HK-2 (cell line): ENCODE measurements around the gene CCR4.
"Not testable (repeated sequence)": the region's sequence is repeated elsewhere in the genome, so short reads cannot be mapped to it uniquely, and the experiment has no call there.

Source experiments
- DNase-seq: peaks from one replicate; pipeline ENCODE4 v3.0.0-alpha.2; 2018; ENCODE audit not compliant: unreplicated experiment

The CCR4 gene

DNA sequence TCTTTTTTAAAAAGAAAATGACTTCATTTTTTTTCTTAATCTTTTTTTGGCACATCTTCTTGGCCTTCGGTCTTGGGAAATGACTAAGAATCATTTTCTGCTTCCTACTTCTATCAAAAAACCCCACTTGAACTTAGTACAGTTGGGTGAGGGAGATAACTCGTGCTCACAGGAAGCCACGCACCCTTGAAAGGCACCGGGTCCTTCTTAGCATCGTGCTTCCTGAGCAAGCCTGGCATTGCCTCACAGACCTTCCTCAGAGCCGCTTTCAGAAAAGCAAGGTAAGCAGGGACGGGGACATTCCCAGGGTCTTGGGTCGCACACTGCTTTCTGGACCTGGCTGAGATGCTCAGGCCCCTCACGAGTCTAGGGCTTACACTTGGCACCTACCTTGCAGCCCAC lies at the start of gene CCR4:
CCR4 (plus strand) TSS at position 235 of the 402 bp plus-strand sequence. CDS start 1,779 bp downstream, outside the sequence.
- DNase-seq, result no peak

DNA sequence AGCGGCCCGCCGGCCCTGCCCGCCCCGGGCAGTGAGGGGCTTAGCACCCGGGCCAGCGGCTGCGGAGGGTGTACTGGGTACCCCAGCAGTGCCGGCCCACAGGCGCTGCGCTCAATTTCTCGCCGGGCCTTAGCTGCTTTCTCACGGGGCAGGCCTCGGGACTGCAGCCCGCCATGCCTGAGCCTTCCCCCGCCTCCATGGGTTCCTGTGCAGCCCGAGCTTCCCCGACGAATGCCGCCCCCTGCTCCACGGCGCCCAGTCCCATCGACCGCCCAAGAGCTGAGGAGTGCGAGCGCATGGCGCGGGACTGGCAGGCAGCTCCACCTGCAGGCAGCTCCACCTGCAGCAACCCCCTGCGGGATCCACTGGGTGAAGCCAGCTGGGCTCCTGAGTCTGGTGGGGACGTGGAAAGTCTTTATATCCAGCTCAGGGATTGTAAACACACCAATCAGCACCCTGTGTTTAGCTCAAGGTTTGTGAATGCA lies 48.5 kb upstream of the CCR4 start:
- peak; percentile 39 for DNase-seq

DNA sequence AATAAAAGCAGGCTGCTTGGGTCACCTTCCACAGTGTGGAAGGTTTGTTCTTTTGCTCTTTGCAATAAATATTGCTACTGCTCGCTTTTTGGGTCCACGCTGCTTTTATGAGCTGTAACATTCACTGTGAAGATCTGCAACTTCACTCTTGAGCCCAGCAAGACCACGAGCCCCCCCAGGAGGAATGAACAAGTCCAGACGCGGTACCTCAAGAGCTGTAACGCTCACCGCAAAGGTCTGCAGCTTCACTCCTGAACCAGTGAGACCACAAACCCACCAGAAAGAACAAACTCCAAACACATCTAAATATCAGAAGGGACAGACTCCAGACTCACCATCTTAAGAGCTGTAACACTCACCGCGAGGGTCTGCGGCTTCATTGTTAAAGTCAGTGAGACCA lies 47.5 kb upstream of the CCR4 start:
- no peak for DNase-seq

DNA sequence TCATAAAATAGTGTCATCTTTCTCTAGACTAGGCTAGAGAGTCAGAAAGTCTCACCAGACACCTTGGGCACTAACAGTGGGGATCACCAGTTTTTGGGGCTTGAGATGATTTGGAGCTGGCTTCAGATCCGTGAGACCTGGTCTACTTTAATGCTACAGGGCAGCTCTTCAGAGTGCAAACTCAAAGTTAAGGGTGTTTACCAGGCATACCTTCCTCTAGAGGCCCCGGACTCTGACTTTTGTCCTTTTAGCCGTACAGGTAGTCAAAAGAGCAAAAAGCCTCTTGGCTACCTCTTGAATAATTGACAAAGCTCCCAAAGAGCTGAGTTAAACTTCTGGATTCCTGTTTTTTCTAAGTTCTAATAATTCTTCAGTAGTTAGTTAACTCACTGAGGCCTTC lies 41.4 kb upstream of the CCR4 start:
- DNase-seq, result no peak

DNA sequence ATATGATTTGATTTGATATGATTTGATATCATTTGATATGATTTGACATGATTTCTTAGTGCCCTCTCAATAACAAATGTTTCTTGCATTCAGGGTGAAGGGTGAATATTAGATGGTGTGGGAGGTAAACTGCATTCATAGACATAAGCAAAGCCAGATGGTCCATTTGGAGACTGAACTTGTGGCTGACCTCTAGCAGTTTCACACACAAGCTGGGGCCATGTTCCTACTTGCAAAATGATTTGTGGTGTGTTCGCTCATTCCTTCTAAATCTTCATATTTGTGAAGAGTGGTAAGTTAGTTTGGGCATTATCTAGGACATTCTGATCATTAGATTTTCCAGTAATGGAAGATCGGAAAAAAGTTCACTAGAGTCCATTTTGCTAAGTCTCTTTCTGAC lies 40.5 kb upstream of the CCR4 start:
- no peak for DNase-seq

DNA sequence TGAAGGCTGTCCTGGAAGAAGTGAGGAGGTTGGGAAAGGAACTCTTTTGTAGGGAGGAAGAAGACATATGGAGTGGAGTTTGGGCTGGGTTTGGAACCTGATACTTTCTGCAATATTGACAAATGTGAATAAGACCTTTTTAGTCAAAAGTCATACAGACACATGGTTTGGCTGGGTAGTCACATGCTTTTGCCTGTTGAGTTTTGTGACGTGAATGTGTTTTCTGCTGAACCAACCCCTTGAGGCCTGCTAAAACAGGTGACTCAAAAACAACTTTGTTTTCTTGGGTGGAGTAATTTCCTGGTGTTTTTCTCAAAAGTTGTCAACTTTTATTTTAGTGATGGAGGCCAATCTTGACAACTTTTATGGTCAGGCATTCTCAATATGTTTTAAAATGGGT lies 39.4 kb upstream of the CCR4 start:
- no peak for DNase-seq

DNA sequence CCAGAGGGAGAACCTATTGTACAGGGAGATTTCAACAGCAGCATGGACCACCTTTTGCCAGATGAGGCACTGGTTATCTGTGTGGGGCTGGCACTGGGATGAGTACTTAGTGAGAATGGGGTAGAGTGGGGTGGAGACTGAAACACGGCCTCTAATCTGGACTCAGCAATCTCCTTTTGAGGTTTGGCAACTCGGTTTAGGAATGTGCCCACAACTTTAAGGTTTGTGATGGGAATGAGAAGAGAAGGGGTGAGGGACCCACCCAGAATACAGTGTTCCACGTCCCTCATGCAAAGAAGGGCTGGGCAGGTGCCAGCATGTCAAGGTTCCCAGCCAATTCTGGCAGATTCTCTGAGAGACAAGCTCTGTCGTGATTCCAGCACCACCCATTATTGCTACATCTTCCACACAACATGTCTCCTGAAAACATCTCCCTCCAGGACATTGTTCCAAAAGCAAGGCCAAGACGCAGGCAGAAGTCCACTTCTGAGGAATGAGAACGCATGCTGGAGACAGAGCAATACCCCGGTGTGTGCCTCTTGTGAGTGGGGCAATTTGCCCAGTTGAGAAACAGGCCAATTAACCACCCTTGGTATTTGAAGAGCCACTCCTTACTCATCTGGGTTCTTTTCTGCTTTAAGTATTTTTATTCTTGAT lies 37.5 kb upstream of the CCR4 start:
- DNase-seq, result no peak

DNA sequence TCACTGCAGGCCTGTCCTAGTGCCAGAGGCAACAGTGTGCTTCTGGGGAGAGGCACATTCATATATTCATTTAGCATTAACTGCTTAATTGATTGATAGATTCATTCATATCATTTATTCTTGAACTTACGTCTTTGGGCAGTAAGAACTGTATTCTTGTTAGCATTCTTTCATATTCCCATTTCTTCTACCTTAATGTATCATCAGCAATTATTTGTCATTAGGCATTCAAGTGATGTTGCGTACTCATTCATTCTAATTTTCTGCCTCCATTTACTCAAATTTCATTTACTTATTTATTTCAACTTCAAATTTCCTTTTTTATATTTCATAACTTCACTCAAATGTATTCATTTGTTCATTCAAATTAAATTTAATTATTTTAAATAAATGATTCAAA lies 31.5 kb upstream of the CCR4 start:
- no peak for DNase-seq

DNA sequence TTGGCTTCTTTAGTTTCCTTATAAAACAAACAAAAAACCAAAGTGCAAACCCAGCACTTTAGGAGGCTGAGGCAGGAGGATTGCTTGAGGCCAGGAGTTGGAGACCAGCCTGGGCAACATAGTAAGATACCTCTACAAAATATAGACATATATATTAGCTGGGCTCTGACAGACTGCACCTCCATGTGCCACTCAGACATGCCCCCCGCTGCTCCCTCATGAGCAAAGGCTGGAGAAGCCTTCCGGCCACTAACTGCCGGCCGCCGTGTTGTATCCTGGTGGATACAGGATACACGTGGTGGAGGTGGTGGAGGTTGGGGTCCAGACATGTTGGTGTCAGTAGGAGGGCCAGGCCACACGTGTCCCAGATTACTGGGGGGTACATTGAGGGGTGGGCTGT lies 29.4 kb upstream of the CCR4 start:
- DNase-seq, result no peak

DNA sequence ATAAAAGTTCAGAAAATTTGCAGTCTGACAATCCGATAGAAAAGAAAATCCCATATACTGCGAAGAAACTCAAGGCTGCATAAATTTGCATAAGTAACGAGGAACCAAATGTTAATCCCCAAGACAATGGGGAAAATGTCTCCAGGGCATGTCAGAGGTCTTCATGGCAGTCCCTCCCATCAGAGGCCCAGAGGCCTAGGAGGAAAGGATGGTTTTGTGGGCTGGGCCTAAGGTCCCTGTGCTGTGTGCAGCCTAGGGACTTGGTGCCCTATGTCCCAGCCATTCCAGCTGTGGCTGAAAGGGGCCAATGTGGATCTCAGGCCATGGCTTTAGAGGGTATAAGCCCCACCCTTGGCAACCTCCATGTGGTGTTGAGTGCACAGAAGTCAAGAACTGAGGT lies 21.3 kb upstream of the CCR4 start:
- DNase-seq, result no peak

DNA sequence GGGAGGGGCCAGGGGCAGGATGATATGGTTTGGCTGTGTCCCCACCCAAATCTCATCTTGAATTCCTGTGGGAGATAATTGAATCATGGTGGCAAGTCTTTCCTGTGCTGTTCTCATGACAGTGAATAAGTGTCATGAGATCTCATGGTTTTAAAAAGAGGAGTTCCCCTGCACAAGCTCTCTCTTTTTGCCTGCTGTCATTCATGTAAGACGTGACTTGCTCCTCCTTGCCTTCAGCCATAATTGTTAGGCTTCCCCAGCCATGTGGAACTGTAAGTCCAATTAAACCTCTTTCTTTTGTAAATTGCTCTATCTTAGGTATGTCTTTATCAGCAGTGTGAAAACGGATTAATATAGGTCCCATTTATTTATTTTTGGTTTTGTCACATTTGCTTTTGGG lies 20.2 kb upstream of the CCR4 start:
- DNase-seq, result not testable (repeated sequence)

DNA sequence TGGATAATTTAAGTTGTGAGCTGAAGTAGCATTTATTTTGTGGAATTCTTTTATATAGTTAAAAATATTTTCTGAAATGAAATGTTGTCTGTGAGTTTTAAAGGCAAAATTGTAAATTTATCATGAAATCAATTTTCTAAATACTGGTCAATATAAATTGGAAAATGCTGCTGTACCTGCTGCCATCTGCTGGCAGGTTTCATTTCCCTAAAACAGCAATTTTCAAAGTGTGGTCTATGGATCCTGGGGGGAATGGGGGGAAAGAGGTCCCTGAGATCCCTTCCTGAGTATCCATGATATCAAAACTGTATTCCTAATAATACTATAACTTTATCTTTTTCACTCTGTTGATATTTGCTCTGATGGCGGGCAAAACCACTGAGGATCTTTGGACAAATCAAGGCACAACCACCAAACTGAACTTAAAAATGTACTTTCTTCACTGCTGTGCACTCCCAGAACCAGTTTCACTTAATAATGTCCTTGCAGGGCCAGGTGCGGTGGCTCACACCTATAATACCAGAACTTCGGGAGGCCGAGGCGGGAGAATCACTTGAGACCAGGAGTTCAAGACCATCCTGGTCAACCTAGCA lies 17.2 kb upstream of the CCR4 start:
- no peak for DNase-seq

DNA sequence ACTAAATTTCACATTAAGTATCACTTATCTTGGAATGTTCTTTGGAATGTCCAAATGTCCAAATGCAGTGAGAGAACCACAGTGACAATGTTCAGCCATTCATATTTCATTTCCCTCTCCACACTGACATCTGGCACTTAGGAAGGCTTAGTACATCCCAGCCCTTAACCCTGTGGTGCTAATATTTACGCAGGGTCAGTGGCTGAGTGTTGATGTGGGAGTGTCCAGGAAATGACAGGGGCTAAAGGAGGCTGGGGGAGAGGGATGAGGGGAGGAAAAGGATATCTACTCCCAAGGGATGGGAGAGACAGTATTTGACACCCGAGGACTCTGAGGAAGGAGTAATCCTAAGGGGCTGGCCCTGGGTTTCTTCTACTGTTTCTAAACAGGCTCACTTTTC lies 14.1 kb upstream of the CCR4 start:
- no peak for DNase-seq

DNA sequence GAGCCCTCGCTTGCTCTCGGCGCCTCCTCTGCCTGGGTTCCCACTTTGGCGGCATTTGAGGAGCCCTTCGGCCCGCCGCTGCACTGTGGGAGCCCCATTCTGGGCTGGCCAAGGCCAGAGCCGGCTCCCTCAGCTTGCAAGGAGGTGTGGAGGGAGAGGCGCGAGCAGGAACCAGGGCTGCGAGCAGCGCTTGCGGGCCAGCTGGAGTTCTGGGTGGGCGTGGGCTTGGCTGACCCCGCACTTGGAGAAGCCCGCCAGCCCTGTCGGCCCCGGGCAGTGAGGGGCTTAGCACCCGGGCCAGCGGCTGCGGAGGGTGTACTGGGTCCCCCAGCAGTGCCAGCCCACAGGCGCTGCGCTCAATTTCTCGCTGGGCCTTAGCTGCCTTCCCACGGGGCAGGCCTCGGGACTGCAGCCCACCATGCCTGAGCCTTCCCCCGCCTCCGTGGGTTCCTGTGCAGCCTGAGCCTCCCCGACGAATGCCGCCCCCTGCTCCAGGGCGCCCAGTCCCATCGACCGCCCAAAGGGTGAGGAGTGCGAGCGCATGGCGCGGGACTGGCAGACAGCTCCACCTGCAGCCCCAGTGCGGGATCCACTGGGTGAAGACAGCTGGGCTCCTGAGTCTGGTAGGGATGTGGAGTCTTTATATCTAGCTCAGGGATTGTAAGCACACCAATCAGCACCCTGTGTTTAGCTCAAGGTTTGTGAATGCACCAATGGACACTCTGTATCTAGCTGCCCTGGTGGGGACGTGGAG lies 11.7 kb upstream of the CCR4 start:
- not testable (repeated sequence) for DNase-seq

DNA sequence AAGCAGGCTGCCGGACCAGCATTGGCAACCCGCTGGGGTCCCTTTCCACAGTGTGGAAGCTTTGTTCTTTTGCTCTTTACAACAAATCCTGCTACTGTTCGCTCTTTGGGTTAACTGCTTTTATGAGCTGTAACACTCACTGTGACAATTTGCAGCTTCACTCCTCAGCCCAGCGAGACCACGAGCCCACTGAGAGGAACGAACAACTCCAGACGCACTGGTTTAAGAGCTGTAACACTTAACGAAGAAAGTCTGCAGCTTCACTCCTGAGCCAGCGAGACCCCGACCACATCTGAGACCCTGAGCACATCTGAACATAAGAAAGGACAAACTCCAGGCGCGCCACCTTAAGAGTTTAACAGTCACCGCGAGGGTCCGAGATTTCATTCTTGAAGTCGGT lies 10.7 kb upstream of the CCR4 start:
- DNase-seq, result no peak

DNA sequence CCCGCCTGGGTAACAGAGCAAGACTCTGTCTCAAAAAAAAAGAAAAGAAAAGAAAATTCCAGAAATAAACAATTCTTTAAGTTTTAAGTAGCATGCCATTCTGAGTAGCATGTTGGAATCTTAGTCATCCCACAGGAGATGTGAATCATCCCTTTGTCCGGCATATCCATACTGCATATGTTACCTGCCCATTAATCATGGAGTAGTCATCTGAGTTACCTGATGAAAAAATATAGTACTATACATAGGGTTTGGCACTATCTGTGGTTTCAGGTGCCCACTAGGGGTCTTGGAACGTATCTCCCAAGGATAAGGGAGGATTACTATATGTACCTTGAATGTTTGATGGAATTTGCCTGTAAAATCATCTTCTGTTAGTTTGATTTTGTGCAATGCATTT lies 6.3 kb upstream of the CCR4 start:
- no peak for DNase-seq

DNA sequence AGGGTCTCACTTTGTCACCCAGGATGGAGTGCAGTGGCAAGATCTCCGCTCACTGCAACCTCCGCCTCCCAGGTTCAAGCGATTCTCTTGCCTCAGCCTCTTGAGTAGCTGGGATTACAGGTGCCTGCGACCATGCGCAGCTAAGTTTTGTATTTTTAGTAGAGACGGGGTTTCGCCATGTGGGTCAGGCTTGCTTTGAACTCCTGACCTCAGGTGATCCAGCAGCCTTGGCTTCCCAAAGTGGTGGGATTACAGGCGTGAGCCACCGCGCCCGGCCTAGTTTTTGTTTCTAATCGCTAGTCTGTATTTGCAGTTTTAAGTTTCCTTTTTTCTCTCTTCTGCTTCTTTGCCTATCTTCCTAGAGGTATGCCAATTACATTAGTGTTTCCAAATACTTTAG lies 5.8 kb upstream of the CCR4 start:
- DNase-seq, result not testable (repeated sequence)

DNA sequence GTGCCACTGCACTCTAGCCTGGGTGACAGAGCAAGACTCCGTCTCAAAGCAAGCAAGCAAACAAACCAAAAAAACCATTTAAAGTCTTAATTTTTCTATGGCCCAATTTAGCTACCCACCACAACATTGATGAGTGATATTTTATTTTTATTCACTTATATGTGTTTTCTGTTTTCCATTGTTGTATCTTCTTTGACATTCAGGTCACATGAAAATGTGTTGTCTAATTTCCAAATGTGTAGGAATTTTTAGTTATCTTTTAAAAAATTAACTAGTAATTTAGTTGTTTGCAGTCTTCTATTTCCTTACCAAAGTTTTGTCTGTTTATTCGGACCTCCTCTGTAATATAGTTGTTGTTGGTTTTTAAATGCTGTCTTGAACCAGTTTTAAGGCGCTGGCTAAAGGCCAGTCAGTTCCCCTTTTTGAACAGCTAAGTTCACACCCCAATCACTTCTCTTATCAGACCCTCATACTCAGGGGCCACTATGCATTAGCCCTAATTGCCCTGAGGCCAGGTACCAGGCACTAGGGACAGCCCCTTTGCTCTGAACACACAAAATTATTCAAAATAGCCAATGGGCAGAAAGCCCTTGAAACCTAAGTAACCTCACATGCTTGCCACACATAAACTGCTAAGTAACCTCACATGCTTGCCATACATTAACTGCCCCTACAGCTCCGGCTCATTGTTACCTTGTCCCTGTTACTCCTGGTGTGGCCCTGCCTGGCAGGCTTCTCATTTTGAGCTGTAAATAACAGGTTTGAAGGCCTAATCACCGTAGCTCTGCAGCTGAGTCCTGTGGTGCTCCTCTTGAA lies 4.3 kb upstream of the CCR4 start:
- no peak for DNase-seq

DNA sequence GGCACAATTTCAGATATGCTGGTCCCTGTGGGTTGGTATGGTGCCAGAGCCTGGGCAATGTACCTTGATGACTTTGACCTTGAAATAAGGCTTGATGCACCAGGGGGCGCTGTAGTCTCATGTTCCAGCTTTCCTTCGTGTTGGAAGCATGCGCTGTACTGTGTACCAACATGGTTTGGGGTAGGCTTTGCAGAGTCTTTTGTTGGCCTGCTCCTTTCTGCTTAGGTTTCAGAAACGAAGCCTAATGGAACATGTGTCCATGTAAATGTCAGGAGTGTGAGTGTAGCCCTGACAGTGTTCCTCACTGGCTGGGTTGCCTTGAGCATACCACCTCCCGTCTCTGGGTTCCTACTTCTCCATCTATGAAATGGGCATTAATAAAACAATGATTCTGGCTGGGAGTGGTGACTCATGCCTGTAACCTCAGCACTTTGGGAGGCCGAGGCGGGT lies 3.6 kb upstream of the CCR4 start:
- DNase-seq, result peak; percentile 79

DNA sequence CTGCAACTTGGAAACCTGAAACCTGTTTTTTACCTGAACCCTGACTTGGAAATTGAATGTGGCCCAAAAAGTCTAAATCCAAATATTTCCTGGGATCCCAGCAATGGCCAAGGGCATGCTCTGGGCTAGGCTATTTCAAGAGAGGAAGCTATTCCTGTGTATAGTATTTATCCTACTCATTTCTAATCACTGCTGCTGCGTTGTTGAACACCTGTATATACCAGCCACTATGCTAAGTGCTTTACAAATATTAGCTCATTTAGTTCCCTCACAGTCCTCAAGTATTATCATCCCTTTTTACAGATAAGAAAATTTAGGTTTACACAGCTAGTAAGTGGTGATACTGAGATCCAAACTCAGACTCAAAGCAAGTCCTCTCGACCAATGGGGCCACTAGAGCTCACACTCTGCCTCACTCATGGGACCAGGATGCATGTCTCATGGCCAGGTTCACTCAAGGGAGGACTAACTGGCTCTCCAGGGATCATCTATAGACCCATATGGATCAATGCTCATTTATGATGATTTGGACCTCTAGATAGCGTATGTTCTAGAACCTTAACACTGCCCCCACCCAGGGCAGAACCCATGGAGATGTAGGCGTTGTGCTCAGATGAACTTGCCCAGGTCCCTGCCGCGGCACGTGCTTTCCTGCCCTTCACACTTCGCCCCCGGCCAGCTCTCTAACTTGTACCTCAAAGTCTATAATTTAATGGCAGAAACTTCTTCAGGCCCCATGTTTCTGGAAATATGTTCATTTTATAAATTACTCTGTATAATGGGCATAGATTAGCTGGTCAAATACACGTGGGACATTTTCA lies 2.6 kb upstream of the CCR4 start:
- DNase-seq, result no peak

DNA sequence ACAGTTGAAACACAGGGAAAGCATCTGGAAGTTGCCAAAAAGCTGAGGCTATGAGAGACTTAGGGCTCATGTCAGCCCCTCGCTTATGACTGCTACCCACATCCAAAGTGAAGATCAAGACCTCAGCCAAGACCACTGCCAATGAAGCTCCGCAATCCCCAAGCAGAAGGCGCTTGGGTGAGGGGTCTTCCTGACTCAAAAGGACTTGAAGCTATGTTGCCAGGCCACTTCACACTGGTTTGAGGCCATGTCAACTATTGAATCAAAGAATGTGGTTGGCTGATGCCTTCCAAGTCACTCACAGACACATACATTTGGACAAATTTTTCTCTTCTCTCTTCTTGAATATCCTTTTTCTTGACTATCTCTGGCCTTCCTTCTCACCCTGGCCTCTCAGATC lies 928 bp upstream of the CCR4 start:
- no peak for DNase-seq
